H1 (cell line): ENCODE results near the gene CDK2.

Experiments
- BACH1 ChIP-seq: IDR thresholded peaks from 2 replicates; pipeline ENCODE4 v1.6.1; 2012; ENCODE audit warnings: low read length, improper control_type of control experiment
- CHD2 ChIP-seq: IDR thresholded peaks from 2 replicates; pipeline ENCODE4 v1.6.1; 2012; ENCODE audit warnings: low read length, improper control_type of control experiment
- CREB1 ChIP-seq: IDR thresholded peaks from 2 replicates; pipeline ENCODE4 v1.6.1; 2012; ENCODE audit warnings: inconsistent platforms
- POLR2A ChIP-seq, 2 experiments: IDR thresholded peaks; 1 replicate in 1 of 2; 2 replicates in 1 of 2; pipeline ENCODE4 v1.6.1; 2011; ENCODE audit warnings: low read depth in 2 of 2, low read length in 2 of 2, mild to moderate bottlenecking in 2 of 2; ENCODE audit errors: control extremely low read depth in 1 of 2
- TAF1 ChIP-seq: IDR thresholded peaks from 2 replicates; pipeline ENCODE4 v1.6.1; 2011; ENCODE audit warnings: mild to moderate bottlenecking, low read depth, low read length
- TF ChIP-seq, protein P1 (sequence below), 3 experiments: IDR thresholded peaks; 1 replicate in 2 of 3; 2 replicates in 1 of 3; pipeline versions ENCODE4 v1.5.1 to v1.6.1; 2011; ENCODE audit warnings: low read length in 3 of 3, mild to moderate bottlenecking in 3 of 3, inconsistent platforms in 2 of 3, low read depth in 1 of 3, moderate library complexity in 1 of 3; ENCODE audit not compliant: insufficient read depth in 1 of 3; ENCODE audit errors: control extremely low read depth in 1 of 3

DNA sequence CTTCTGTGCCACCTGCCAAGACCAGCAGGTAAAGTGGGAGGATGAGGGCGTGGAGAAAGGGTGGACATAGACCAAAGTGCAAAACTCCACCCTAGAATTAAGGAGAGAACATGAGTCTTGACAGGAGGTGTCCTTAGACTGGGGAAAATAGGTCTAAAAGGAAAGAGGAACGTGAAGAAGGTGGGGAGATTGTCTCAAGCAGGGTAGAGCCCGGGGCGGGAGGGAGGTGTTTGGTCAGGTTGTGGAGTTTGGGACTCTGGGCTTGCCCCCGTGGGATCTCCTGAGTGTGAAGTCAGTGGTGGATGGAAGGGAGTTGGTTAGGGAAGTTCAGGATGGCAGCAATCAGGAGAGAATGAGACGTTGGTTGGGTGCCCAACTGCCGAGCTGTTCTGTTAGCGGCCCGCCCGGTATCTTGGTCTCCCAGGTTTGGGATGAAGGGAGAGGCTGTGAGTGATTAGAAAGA, 35.3 kb upstream of the CDK2 start:
- TF ChIP-seq, protein P1, sequence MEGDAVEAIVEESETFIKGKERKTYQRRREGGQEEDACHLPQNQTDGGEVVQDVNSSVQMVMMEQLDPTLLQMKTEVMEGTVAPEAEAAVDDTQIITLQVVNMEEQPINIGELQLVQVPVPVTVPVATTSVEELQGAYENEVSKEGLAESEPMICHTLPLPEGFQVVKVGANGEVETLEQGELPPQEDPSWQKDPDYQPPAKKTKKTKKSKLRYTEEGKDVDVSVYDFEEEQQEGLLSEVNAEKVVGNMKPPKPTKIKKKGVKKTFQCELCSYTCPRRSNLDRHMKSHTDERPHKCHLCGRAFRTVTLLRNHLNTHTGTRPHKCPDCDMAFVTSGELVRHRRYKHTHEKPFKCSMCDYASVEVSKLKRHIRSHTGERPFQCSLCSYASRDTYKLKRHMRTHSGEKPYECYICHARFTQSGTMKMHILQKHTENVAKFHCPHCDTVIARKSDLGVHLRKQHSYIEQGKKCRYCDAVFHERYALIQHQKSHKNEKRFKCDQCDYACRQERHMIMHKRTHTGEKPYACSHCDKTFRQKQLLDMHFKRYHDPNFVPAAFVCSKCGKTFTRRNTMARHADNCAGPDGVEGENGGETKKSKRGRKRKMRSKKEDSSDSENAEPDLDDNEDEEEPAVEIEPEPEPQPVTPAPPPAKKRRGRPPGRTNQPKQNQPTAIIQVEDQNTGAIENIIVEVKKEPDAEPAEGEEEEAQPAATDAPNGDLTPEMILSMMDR (IDR thresholded peaks at IDR 0.05; ENCODE audit: control extremely low read depth in 1 of 3, insufficient read depth in 1 of 3, low read depth in 1 of 3, low read length in 3 of 3) = no peak
- TF ChIP-seq CHD2 (no peak), POLR2A (IDR thresholded peaks at IDR 0.05; ENCODE audit: control extremely low read depth in 1 of 2, low read depth in 2 of 2, low read length in 2 of 2) (no peak), BACH1 (no peak), CREB1 (no peak), TAF1 (no peak)
